Left renal pelvis (tissue), 4 donors: ENCODE data around the gene KTI12. TPM values are rescaled to one million over a fixed set of nuclear protein-coding genes. Genes with fewer than 3 reads are reported as not detected.
"Not testable (repeated sequence)": the region's sequence is repeated elsewhere in the genome, so short reads cannot be mapped to it uniquely, and the experiment has no call there.

ENCODE experiments used
- DNase-seq, 4 donors: peaks; one replicate each; pipeline ENCODE4 v3.0.0-alpha.2; 2013; ENCODE audit warnings: low read depth in 4 of 4, low spot score in 3 of 4
- polyA plus RNA-seq, 4 donors: library from polyadenylated mRNA; unstranded; fragments of 120-200 nt; gene quantifications; one replicate each; pipeline ENCODE4 v1.2.1, GENCODE V29; 2013; ENCODE audit not compliant: insufficient read length in 4 of 4

KTI12 gene
- 1 to 10 TPM; 5.6 to 5.9 (median 5.8) TPM for polyA plus RNA-seq

DNA sequence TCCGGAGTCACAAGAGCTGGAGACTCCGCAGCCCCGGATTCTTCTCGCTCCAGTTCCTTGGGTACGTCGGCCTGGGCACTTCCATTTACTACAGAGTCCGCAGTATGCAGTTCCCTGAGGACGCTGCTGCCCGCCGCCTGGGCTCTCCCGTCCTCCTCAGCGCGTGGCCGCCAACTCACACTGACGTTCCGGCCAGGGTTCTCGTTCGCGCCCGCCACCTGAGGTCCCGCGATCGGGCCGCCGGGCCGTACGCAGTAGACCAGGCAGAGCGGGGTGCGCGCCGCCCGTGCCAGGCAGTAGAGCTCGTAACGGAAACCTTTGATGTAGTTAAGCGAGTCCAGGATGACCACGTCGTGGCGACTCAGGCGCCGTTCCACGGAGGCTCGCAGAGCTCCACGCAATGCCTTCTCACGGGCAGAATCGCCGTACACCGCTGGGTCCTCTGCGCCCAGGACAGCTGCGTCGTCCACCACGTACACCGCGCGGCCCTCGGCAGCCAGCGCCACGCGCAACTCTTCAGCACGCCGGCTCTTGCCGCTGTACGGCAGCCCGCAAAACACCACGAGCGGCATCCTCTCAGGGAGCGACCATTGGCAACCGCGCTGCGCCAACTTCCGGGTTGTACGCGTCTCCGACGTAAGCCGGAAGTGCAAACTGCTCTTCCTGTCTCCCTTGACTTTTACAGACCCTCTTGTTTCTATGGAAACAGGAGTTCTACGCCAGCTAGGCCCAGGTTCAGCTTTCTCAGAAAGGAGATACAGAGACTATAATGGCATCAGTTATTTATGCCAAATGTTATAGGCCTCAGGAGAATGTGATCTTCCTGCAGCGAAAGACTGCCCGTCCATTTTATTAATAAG, at the start of gene KTI12:
TSS of gene KTI12 (minus strand) at position 621 of the 860 bp plus-strand sequence. CDS start at position 572, 49 bp downstream.
- peak; percentile 75 to 84 (median 80) for DNase-seq

- no peak for DNase-seq
These were observed 46.4 kb upstream of the KTI12 start for GRCh38 chr1:52080014-52080415.

DNA sequence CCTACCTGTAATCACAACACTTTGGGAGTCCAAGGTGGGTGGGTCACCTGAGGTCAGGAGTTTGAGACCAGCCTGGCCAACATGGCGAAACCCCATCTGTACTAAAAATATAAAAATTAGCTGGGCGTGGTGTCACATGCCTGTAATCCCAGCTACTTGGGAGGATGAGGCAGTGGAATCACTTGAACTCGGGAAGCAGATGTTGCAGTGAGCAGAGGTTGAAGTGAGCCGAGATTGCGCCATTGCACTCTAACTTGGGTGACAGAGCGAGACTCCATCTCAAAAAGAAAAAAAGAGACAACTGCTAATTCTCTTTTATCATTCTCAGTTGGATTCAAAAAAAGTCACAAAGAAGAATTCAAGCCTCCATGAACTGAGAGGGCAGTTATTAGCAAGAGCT, 43.7 kb upstream of the KTI12 start:
- not testable (repeated sequence) for DNase-seq

GRCh38 chr1:52072291-52072690, 38.7 kb upstream of the KTI12 start:
- DNase-seq, result no peak

GRCh38 chr1:52070704-52071103, 37.1 kb upstream of the KTI12 start:
- no peak for DNase-seq

DNA sequence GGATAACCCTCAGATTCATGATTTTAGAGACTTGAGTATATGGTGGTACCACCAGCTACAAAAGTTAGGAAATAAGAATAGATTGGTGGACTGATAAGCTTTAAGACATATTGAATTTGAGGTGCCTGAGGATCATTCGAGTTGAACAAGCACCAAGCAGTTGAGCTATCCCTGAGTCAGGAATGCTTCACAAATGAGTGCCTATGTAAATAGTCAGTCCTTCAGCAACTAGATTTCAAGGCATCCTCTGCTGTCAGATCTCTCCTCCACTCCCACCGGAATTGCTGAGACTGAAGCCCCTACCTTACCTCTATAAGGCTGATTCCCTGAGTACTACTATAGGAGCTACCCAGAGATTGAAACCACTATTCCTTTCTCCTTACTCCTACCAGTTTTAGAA, 29.6 kb upstream of the KTI12 start:
- no peak for DNase-seq

DNA sequence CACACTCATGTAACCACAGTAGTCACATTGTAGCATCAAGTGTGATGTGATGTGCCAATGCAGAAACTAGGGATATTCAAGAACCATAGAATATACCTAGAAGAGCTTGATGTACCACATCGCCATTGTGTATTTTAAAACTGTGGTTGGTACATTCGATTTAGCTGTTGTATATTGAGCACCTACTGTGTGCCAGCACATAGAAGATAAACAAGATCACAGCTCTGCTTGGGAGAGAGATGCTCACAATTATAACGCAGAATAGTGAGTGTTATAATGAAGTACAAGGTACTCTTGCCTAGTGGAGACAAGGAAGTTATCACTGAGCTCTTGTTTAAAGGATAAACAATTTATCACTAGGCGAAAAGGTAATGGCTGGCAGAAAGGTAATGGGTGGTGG, 27.2 kb upstream of the KTI12 start:
- DNase-seq, result no peak

DNA sequence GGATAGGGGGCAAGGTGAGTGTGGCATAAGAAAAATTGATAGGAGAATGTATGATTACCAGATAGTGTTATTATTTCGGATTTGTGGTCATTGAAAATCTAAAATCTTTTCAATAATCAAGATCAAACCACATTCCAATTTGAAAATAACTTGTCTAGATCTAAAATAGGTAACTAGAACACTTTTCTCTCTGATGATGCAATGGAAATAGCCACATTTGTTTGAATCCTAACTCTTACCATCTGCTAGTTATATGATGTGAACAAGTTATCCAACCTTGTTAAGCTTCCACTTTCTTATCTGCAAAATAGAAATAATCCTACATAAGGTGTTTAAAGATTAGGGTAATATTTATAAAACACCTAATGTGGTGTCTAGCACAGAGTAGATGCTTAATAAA, 26.3 kb upstream of the KTI12 start:
- DNase-seq, result no peak

GRCh38 chr1:52059321-52059720, 25.7 kb upstream of the KTI12 start:
- DNase-seq, result no peak

- no peak for DNase-seq
These were observed 24.3 kb upstream of the KTI12 start for GRCh38 chr1:52057876-52058415.

- DNase-seq, result no peak
These were observed 23.6 kb upstream of the KTI12 start for GRCh38 chr1:52057255-52057654.

DNA sequence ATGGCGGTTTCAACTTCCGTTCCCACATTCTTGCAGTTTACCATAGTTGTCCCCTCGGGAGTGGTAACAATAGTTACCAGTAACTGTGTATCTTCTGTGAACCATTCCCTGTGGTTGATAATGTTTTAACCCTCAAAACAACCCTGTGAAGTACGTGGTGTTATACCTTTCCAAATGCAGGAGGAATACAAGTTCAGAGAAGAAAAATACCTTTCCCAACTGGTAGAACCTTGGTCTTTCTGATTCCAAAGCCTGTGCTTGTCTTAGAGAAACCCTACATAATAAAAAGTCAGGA, 23.3 kb upstream of the KTI12 start:
- DNase-seq, result no peak

GRCh38 chr1:52056163-52056936, 22.7 kb upstream of the KTI12 start, which contains the start of gene BTF3L4:
TSS of gene BTF3L4 (plus strand) at chr1:52056295. CDS start at chr1:52059848, 3,553 bp downstream.
- peak; percentile 71 to 85 (median 80) for DNase-seq

DNA sequence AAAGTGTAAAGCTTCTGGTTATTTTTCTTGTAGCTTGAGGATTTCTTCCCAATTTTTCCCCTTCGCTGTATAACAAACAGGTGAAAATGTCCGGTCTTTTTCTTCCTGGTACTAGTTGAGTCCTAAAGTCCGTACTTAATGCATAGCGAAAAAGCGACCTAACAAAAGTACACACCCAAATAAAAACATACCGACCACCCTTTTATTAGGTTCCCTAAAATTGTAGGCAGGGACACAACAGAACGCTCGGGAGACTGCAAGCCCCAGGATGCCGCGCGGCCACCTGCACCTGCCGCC, 22.2 kb upstream of the KTI12 start:
- no peak for DNase-seq

DNA sequence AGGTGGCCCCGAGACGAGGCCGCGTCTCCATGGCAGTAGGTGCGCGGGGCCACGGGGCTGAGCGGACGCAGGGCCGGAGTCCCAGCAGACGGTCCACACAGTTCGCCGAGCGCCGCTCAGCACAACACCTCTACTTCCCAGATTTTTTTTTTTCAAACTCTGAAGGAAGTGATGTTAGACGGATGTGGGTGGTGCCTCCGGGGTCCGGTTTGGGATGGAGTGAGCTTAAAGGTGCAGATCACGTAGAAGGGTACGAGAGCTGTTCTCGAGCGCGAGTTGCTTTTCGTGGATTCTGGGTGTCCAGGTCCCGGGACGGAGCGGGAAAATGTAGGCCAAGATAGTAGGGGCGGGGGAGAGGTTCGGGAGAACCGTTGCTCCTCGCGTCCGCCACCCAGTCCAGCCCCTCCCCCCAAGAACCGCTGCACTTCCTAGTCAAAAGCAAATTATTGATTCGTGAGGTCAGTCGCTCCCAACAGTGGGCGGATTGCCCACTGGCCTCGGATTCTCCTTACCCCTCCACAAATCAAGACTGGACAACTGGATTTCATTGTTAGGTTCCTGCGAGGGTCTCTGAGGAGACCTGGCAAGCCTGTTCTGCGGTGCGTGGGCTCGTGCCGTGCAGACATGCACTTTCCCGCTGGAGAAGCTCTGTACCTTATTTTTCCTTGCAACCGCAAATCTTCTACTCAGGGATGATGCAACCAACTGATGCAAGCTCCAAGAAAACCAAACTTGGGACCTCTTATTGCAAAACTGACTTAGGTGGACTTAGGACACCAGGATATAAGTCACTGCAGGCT, 21.7 kb upstream of the KTI12 start, which contains the start of gene TXNDC12:
TSS of gene TXNDC12 (minus strand) at position 126 of the 800 bp plus-strand sequence. CDS start at position 31, 95 bp downstream.
- DNase-seq, result peak; percentile 80 to 82 (median 82)

- no peak for DNase-seq
These were observed 21.0 kb upstream of the KTI12 start for GRCh38 chr1:52054496-52055065.

GRCh38 chr1:52053862-52054261, 20.3 kb upstream of the KTI12 start:
- no peak for DNase-seq

- DNase-seq, result not testable (repeated sequence)
These were observed 15.7 kb upstream of the KTI12 start for GRCh38 chr1:52049337-52049736.

GRCh38 chr1:52045666-52046195, 12.1 kb upstream of the KTI12 start:
- not testable (repeated sequence) for DNase-seq

- DNase-seq, result no peak
These were observed 11.6 kb upstream of the KTI12 start for GRCh38 chr1:52045236-52045635.
